Kidney (tissue), 14 donors: ENCODE measurements around the gene DCST1. TPM values are rescaled to one million over a fixed set of nuclear protein-coding genes. Genes with fewer than 3 reads are reported as not detected.
A peak's percentile ranks its signal among the peaks of the same experiment; 100 is the strongest.

Experiments used
- DNase-seq, 5 donors: peaks; one replicate each; pipeline ENCODE4 v3.0.0-alpha.2; 2013 to 2020
- FAIRE-seq: peaks from 2 replicates; lab custom pipeline; 2012; peaks lifted over from hg19 to GRCh38; lab: Jason Lieb, UNC
- H3K27ac ChIP-seq, 2 donors: one replicate each; pipeline ENCODE4 v1.7.0; 2013; ENCODE audit warnings: low read depth in 2 of 2, low read length in 2 of 2, inconsistent platforms in 1 of 2
- H3K27me3 ChIP-seq: one replicate; pipeline ENCODE4 v1.7.1; 2013; ENCODE audit warnings: low read length, inconsistent platforms; ENCODE audit not compliant: control insufficient read depth, insufficient read depth
- H3K36me3 ChIP-seq, 3 donors: one replicate each; pipeline versions ENCODE4 v1.7.0 to v1.7.1; 2013; ENCODE audit warnings: low read length in 3 of 3, control low read depth in 1 of 3, inconsistent platforms in 1 of 3; ENCODE audit not compliant: insufficient read depth in 3 of 3, control insufficient read depth in 2 of 3
- H3K4me1 ChIP-seq, 3 donors: one replicate each; pipeline versions ENCODE4 v1.7.0 to v1.7.1; 2013; ENCODE audit warnings: low read length in 3 of 3, inconsistent platforms in 1 of 3, low read depth in 1 of 3; ENCODE audit not compliant: control insufficient read depth in 2 of 3, insufficient read depth in 2 of 3
- H3K4me3 ChIP-seq, 3 donors: one replicate each; pipeline versions ENCODE4 v1.7.0 to v1.8.1; 2013; ENCODE audit warnings: low read length in 3 of 3, control low read depth in 1 of 3, inconsistent platforms in 1 of 3
- H3K9ac ChIP-seq, 3 donors: one replicate each; pipeline versions ENCODE4 v1.7.0 to v1.7.1; 2013; ENCODE audit warnings: low read length in 3 of 3, control low read depth in 1 of 3, inconsistent platforms in 1 of 3
- H3K9me3 ChIP-seq, 3 donors: one replicate each; pipeline versions ENCODE4 v1.7.0 to v1.7.1; 2013; ENCODE audit warnings: low read length in 3 of 3, control low read depth in 1 of 3, inconsistent platforms in 1 of 3; ENCODE audit not compliant: control insufficient read depth in 2 of 3, insufficient read depth in 1 of 3
- intact Hi-C: fragments of 100-400 bp; cut with DNase I; formaldehyde crosslinking; loops from one replicate; pipeline ENCODE4 v1.11.1; 2022
- polyA plus RNA-seq: library from polyadenylated mRNA; stranded (reverse); fragments of 350-450 nt; fragmentation: Illumina TruSeq; extraction: RNeasy Lipid Tissue Mini Kit (QIAGEN cat#74804); gene quantifications from one replicate; pipeline ENCODE4 v1.2.3, GENCODE V29; 2014; ENCODE audit warnings: low read depth, low replicate concordance; ENCODE audit not compliant: insufficient read depth
- total RNA-seq: library from RNA; stranded (reverse); fragmentation: NEBNext Ultra II Directional; extraction: Animal tissue kit (Norgen Biotek cat#: 25700); gene quantifications from one replicate; pipeline ENCODE4 v1.2.1, GENCODE V29; 2021
- TF ChIP-seq, protein P1 (sequence below): IDR thresholded peaks from 3 replicates; pipeline ENCODE4 v1.5.1; 2012; ENCODE audit warnings: mild to moderate bottlenecking, moderate library complexity, borderline replicate concordance; ENCODE audit not compliant: insufficient read depth; ENCODE audit errors: extremely low read depth
- donor health status: control.
- donor health status: control.
- donor health status: control.
- donor health status: control.
- donor health status: control.
- donor health status: DM: yes; HTN: yes; CAD: no.
- donor health status: Normal renal cell carcinoma (clear cell type).

Gene DCST1
- total and polyA plus RNA-seq, 2 donors from 2014 or later, result not detected

DNA sequence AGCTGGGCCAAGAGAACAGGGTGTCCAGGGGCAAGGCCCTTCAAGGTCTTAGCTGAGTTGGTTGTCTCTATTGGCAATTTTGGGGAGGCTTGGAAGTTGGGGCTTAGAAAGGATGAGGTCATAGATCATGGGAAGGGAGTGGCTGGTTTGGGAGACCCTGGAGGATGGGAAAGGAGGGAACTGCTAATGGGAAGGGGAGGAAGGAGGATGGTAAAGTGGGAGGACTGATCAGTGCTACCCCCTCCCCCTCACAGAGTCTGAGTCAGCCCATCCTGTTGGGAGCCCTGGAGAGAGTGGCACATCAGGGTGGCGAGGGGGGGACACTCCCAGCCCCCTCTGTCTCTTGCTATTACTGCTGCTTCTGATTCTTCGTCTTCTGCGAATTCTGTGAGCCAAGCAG, 35.0 kb downstream of the DCST1 start:
- H3K4me1 ChIP-seq, result peaks cover 0 to 8% (median 0%) of the 10 kb centered on the region in 3 donors
- no peaks in the 10 kb centered on the region for H3K9me3 ChIP-seq
- intact Hi-C loops, result no loop called here
- H3K9ac ChIP-seq, result no peak overlapping the region
- H3K4me3 ChIP-seq, result no peak overlapping the region
- TF ChIP-seq, protein P1, sequence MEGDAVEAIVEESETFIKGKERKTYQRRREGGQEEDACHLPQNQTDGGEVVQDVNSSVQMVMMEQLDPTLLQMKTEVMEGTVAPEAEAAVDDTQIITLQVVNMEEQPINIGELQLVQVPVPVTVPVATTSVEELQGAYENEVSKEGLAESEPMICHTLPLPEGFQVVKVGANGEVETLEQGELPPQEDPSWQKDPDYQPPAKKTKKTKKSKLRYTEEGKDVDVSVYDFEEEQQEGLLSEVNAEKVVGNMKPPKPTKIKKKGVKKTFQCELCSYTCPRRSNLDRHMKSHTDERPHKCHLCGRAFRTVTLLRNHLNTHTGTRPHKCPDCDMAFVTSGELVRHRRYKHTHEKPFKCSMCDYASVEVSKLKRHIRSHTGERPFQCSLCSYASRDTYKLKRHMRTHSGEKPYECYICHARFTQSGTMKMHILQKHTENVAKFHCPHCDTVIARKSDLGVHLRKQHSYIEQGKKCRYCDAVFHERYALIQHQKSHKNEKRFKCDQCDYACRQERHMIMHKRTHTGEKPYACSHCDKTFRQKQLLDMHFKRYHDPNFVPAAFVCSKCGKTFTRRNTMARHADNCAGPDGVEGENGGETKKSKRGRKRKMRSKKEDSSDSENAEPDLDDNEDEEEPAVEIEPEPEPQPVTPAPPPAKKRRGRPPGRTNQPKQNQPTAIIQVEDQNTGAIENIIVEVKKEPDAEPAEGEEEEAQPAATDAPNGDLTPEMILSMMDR, result no peak
- peaks cover 5% of the 10 kb centered on the region for H3K27me3 ChIP-seq
- DNase-seq (no peak), FAIRE-seq (no peak)
- H3K27ac ChIP-seq, result no peak overlapping the region
- H3K36me3 ChIP-seq, result no peaks in the 10 kb centered on the region

DNA sequence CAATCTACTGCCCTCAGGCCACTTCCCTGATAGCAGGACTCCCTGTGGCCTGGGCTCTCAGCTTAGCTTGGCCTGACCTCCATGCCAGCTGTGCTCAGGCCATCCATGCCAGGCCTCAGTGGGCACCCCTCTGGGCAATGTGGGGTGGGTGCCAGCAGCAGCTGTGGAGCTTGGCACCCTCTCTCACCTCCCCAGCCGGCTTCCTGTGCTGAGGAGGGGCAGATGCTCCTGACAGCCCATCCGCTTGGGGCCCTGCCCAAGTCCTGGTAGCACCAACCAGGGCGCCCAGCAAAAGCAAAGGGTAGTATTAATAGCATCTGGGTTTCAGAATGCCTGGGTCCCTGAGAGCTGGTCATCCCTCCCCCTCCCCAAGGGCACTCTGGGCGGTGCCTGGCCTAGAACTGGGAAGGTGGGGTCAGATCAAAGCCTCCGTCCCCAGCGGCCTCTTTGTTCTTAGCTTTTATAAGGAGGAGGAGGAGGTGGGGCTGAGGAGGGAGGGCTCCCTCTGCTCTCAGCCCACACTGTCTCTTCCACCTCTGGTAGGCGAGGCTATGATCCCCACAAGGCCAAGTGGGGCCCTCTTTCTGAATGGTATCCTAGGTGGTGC, 36.0 kb downstream of the DCST1 start:
- no peak for FAIRE-seq
- DNase-seq, result peak in 2 of 5 donors; percentile 29 to 73
- intact Hi-C loops, result no loop called here

DNA sequence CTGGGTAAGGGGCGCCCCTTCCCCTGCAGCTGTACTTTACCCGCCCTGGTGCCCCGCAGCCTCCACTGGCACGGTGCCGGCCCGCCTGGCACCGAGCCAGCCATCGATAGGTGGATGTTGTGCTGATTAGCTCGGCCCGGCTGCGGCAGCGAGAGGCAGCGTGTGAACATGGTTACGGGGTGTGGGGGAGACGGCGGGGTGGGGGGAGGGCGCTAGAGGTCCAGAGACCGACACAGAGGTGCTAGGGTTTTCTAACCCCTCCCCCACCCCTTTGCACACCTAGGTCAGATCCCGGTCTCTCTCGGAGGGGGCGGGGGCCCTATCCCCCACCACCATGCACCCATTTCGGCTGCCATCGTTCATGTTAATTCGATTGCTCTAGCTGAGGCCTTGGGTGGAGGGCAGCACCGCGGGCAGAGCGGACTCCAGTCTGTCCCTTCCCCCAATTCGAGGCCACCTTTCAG, 36.6 kb downstream of the DCST1 start:
- H3K4me1 ChIP-seq, result peaks cover 0 to 8% (median 0%) of the 10 kb centered on the region in 3 donors
- no peaks in the 10 kb centered on the region for H3K36me3 ChIP-seq
- H3K27me3 ChIP-seq, result peaks cover 5% of the 10 kb centered on the region
- DNase-seq (peak in 2 of 5 donors; percentile 42 to 79), FAIRE-seq (no peak)
- H3K4me3 ChIP-seq, result peak overlapping the region in 1 of 3 donors; percentile 57
- intact Hi-C loops, result no loop called here
- TF ChIP-seq, protein P1, result no peak
- peak overlapping the region in 1 of 3 donors; percentile 28 for H3K9ac ChIP-seq
- H3K27ac ChIP-seq, result no peak overlapping the region
- H3K9me3 ChIP-seq, result no peaks in the 10 kb centered on the region

More for the DNA sequence above, 36.0 kb downstream of the DCST1 start:
- TF ChIP-seq, protein P1, result no peak
- H3K36me3 ChIP-seq, result no peaks in the 10 kb centered on the region
- H3K27ac ChIP-seq, result no peak overlapping the region
- H3K4me3 ChIP-seq, result no peak overlapping the region
- H3K27me3 ChIP-seq, result peaks cover 5% of the 10 kb centered on the region
- peaks cover 0 to 8% (median 0%) of the 10 kb centered on the region in 3 donors for H3K4me1 ChIP-seq
- H3K9me3 ChIP-seq, result no peaks in the 10 kb centered on the region
- H3K9ac ChIP-seq, result no peak overlapping the region
